CD14-positive monocyte (primary cell): ENCODE data around the gene MGAT4A. TPM values are rescaled to one million over a fixed set of nuclear protein-coding genes. Genes with fewer than 3 reads are reported as not detected.

Experiments
- DNase-seq, 3 donors: peaks; one replicate each; pipeline ENCODE4 v3.0.0-alpha.2; 2011 to 2022
- H2AFZ ChIP-seq: 2 replicates; pipeline ENCODE4 v1.6.0; 2012; ENCODE audit warnings: mild to moderate bottlenecking, low read depth, low read length, inconsistent platforms; ENCODE audit not compliant: insufficient read depth, poor library complexity, severe bottlenecking
- H3K27ac ChIP-seq, 2 donors: 1 replicate in 1 of 2; 2 replicates in 1 of 2; pipeline ENCODE4 v1.5.1; 2012 to 2013; ENCODE audit warnings: low read length in 2 of 2, control low read depth in 1 of 2, inconsistent platforms in 1 of 2, low read depth in 1 of 2, mild to moderate bottlenecking in 1 of 2
- H3K27me3 ChIP-seq, 2 donors: one replicate each; pipeline versions ENCODE4 v1.6.0 to v1.6.1; 2011 to 2013; ENCODE audit warnings: low read length in 2 of 2; ENCODE audit not compliant: control insufficient read depth in 2 of 2, insufficient read depth in 2 of 2
- H3K36me3 ChIP-seq, 2 donors: replicated peaks in 1 of 2; 1 replicate in 1 of 2; 2 replicates in 1 of 2; pipeline versions ENCODE4 v1.5.1 to v1.6.1; 2012 to 2013; ENCODE audit warnings: low read length in 2 of 2, control low read depth in 1 of 2, inconsistent platforms in 1 of 2, mild to moderate bottlenecking in 1 of 2; ENCODE audit not compliant: insufficient read depth in 2 of 2, control insufficient read depth in 1 of 2
- H3K4me1 ChIP-seq, 2 donors: 1 replicate in 1 of 2; 2 replicates in 1 of 2; pipeline versions ENCODE4 v1.5.1 to v1.6.1; 2012 to 2013; ENCODE audit warnings: low read length in 2 of 2, control low read depth in 1 of 2, inconsistent platforms in 1 of 2, mild to moderate bottlenecking in 1 of 2, moderate library complexity in 1 of 2; ENCODE audit not compliant: insufficient read depth in 2 of 2, control insufficient read depth in 1 of 2
- H3K4me2 ChIP-seq: replicated peaks from 2 replicates; pipeline ENCODE3; 2012; ENCODE audit warnings: low read length, moderate library complexity, mild to moderate bottlenecking; ENCODE audit not compliant: poor library complexity, severe bottlenecking; ENCODE audit errors: extremely low read depth
- H3K4me3 ChIP-seq, 3 experiments: fragments of 200-600 bp in 1 of 3; sonication (generic) in 1 of 3; replicated peaks in 1 of 3; 1 replicate in 2 of 3; 2 replicates in 1 of 3; pipeline ENCODE4 v1.5.1; 2011 to 2013; ENCODE audit warnings: low read length in 3 of 3, mild to moderate bottlenecking in 3 of 3, control low read depth in 2 of 3, low read depth in 2 of 3, inconsistent platforms in 1 of 3, moderate library complexity in 1 of 3
- H3K79me2 ChIP-seq: 2 replicates; pipeline ENCODE4 v1.6.0; 2012; ENCODE audit warnings: mild to moderate bottlenecking, control low read depth, inconsistent platforms, low read length, moderate library complexity; ENCODE audit not compliant: insufficient read depth
- H3K9ac ChIP-seq: 2 replicates; pipeline ENCODE4 v1.6.0; 2017; ENCODE audit warnings: low read length, mild to moderate bottlenecking; ENCODE audit not compliant: insufficient read depth, poor library complexity, severe bottlenecking
- H3K9me3 ChIP-seq, 2 donors: replicated peaks in 1 of 2; 1 replicate in 1 of 2; 2 replicates in 1 of 2; pipeline versions ENCODE4 v1.5.1 to v1.6.1; 2012 to 2013; ENCODE audit warnings: low read length in 2 of 2, control low read depth in 1 of 2; ENCODE audit not compliant: control insufficient read depth in 1 of 2, insufficient read depth in 1 of 2
- H4K20me1 ChIP-seq: 2 replicates; pipeline ENCODE4 v1.6.0; 2012; ENCODE audit warnings: mild to moderate bottlenecking, low read length, control low read depth, moderate library complexity; ENCODE audit not compliant: insufficient read depth
- H3K27ac Mint-ChIP-seq, 7 donors: one replicate each; pipeline ENCODE4 v1.8.0; 2020; ENCODE audit warnings: mild to moderate bottlenecking in 7 of 7, mixed read lengths in 7 of 7, moderate library complexity in 6 of 7, inconsistent platforms in 2 of 7
- H3K27me3 Mint-ChIP-seq, 3 donors: one replicate each; pipeline ENCODE4 v1.8.0; 2021 to 2022; ENCODE audit warnings: low read depth in 3 of 3, mild to moderate bottlenecking in 3 of 3, mixed read lengths in 3 of 3, moderate library complexity in 3 of 3, inconsistent platforms in 1 of 3
- H3K36me3 Mint-ChIP-seq, 2 donors: one replicate each; pipeline ENCODE4 v1.8.0; 2020; ENCODE audit warnings: mixed read lengths in 2 of 2, inconsistent platforms in 1 of 2, mild to moderate bottlenecking in 1 of 2
- H3K4me1 Mint-ChIP-seq: one replicate; pipeline ENCODE4 v1.8.0; 2020; ENCODE audit warnings: mild to moderate bottlenecking, mixed read lengths
- H3K4me3 Mint-ChIP-seq, 2 donors: one replicate each; pipeline ENCODE4 v1.8.0; 2020; ENCODE audit warnings: mild to moderate bottlenecking in 2 of 2, mixed read lengths in 2 of 2, moderate library complexity in 1 of 2
- H3K9me3 Mint-ChIP-seq, 7 donors: one replicate each; pipeline ENCODE4 v1.8.0; 2020 to 2022; ENCODE audit warnings: mixed read lengths in 7 of 7, mild to moderate bottlenecking in 6 of 7, moderate library complexity in 6 of 7, inconsistent platforms in 2 of 7
- WGBS: methylation state at CpG from one replicate; pipeline ENCODE4 v1.1.5; 2013; ENCODE audit warnings: missing lambda C conversion rate; ENCODE audit not compliant: insufficient coverage; 5-methylcytosine and 5-hydroxymethylcytosine counted together
- intact Hi-C, 2 donors: fragments of 100-400 bp; cut with micrococcal nuclease; formaldehyde crosslinking; loops; one replicate each; pipeline versions ENCODE4 v1.15.0 to v1.15.1; 2023
- polyA plus RNA-seq, 3 donors: library from polyadenylated mRNA; depleted of rRNA in 1 of 3; unstranded in 2 of 3; stranded (reverse) in 1 of 3; fragments of 300-500 nt in 2 of 3; fragments of >200 nt in 1 of 3; fragmentation: Illumina TruSeq in 2 of 3; gene quantifications; 1 replicate in 2 of 3; 2 replicates in 1 of 3; pipeline ENCODE4 v1.2.3, GENCODE V29; 2012 to 2021
- TF ChIP-seq, protein P1 (sequence below): fragments of 200-600 bp; IDR thresholded peaks from one replicate; pipeline ENCODE4 v1.8.0; 2022; ENCODE audit warnings: antibody characterized with exemption, mild to moderate bottlenecking

The MGAT4A gene
- polyA plus RNA-seq, 3 donors, result 24.3 to 35.9 (median 35.1) TPM

DNA sequence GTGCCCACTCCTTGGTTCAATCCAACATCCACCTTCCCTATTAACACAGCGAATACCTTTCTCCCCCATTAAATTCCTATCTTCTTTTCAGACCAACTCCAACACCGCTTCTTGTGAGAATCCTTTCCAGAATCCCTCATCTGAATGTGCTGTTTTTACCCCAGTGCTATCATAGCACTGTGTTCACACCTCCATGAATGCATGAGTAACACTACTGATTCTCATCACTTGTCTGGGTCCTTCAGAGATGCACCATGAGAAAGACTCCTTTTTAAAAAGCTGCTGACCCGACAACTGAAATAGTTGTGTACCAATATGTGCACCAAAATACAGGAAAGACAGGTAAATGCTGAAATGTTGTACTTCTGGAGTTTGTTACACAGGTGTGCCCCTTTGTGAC lies 18.8 kb downstream of the MGAT4A start:
- Mint-ChIP-seq H3K27me3 (no peaks in the 10 kb centered on the region), H3K4me3 (no peak overlapping the region), H3K27ac (no peak overlapping the region), H3K36me3 (peaks cover 14 to 29% of the 10 kb centered on the region in 2 donors), H3K4me1 (peaks cover 25% of the 10 kb centered on the region), H3K9me3 (no peaks in the 10 kb centered on the region)
- H3K9ac ChIP-seq, result no peak overlapping the region
- no peak overlapping the region for H2AFZ ChIP-seq
- peaks cover 27% of the 10 kb centered on the region for H4K20me1 ChIP-seq
- TF ChIP-seq, protein P1, sequence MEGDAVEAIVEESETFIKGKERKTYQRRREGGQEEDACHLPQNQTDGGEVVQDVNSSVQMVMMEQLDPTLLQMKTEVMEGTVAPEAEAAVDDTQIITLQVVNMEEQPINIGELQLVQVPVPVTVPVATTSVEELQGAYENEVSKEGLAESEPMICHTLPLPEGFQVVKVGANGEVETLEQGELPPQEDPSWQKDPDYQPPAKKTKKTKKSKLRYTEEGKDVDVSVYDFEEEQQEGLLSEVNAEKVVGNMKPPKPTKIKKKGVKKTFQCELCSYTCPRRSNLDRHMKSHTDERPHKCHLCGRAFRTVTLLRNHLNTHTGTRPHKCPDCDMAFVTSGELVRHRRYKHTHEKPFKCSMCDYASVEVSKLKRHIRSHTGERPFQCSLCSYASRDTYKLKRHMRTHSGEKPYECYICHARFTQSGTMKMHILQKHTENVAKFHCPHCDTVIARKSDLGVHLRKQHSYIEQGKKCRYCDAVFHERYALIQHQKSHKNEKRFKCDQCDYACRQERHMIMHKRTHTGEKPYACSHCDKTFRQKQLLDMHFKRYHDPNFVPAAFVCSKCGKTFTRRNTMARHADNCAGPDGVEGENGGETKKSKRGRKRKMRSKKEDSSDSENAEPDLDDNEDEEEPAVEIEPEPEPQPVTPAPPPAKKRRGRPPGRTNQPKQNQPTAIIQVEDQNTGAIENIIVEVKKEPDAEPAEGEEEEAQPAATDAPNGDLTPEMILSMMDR, result no peak
- H3K36me3 ChIP-seq, result peaks cover 0 to 4% of the 10 kb centered on the region in 2 donors
- H3K27ac ChIP-seq, result no peak overlapping the region
- H3K79me2 ChIP-seq, result peaks cover 59% of the 10 kb centered on the region
- no peak overlapping the region for H3K4me3 ChIP-seq
- H3K27me3 ChIP-seq, result no peaks in the 10 kb centered on the region
- no peak overlapping the region for H3K4me2 ChIP-seq
- no peaks in the 10 kb centered on the region for H3K9me3 ChIP-seq
- H3K4me1 ChIP-seq, result peaks cover 12 to 13% of the 10 kb centered on the region in 2 donors
- intact Hi-C loops, result no loop called here
- DNase-seq, result no peak
- WGBS, result 100% methylated on average over 3 of the region's 3 CpGs

- Histone ChIP-seq H2AFZ (no peak overlapping the region), H3K4me2 (no peak overlapping the region), H3K79me2 (peaks cover 64% of the 10 kb centered on the region), H3K4me1 (peaks cover 12 to 13% of the 10 kb centered on the region in 2 donors), H3K27me3 (no peaks in the 10 kb centered on the region), H3K36me3 (peaks cover 0 to 3% of the 10 kb centered on the region in 2 donors), H4K20me1 (peaks cover 30% of the 10 kb centered on the region), H3K27ac (no peak overlapping the region), H3K9me3 (no peaks in the 10 kb centered on the region), H3K4me3 (no peak overlapping the region), H3K9ac (no peak overlapping the region)
- no peak for DNase-seq
- Mint-ChIP-seq H3K4me1 (peaks cover 25% of the 10 kb centered on the region), H3K4me3 (no peak overlapping the region), H3K27me3 (no peaks in the 10 kb centered on the region), H3K36me3 (peaks cover 14 to 25% of the 10 kb centered on the region in 2 donors), H3K9me3 (no peaks in the 10 kb centered on the region), H3K27ac (no peak overlapping the region)
- intact Hi-C loops, result no loop called here
- no CpG with 5 or more reads among the region's 3 CpGs for WGBS
- TF ChIP-seq, protein P1, result no peak
These were observed 19.4 kb downstream of the MGAT4A start for GRCh38 chr2:98711506-98711905.
